ENCODE measurements around the gene GIMAP7. TPM values are rescaled to one million over a fixed set of nuclear protein-coding genes. Genes with fewer than 3 reads are reported as not detected.

The GIMAP7 gene
- 0.04 TPM for polyA plus RNA-seq (2013, experiment 1 of 2)
- polyA plus RNA-seq (2013, experiment 2 of 2) = 0.03 TPM

DNA sequence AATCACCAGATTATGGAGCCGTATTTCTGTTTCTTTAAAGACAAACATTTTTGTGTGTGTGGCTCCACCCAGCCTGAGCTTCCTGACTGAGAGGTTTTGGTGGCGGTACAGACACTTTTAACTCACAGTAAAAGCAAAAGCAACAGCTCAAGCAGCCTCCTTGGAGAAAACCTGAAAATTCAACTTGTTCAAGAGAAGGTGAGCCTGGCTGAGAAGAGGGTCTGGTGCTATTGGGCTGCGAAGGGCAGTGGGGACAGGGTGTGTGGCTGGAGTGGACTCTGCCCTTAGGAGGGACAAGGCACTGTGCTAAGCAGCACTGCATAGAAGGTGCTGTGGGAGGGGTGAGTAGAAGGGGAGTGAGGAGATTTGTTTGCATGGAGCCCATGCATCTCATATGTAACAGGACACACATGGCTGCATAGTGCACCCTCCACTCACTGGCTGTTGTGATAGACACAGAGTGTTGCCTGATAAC lies at the start of gene GIMAP7:
GIMAP7 (plus strand) TSS at position 125 of the 475 bp plus-strand sequence. CDS start 5,103 bp downstream, outside the sequence.
- H3K4me1 ChIP-seq (ENCODE audit: control insufficient read depth, low read depth, low read length) = no peaks in the 10 kb centered on the region
- H3K27me3 ChIP-seq (ENCODE audit: insufficient read depth, low read length, poor library complexity) = no peaks in the 10 kb centered on the region
- no peak within 1 kb of the TSS for H2AK5ac ChIP-seq (ENCODE audit: low read length)
- no peak within 1 kb of the TSS for H3K4me3 ChIP-seq (ENCODE audit: low read length)
- DNase-seq = no peak
- H3K9ac ChIP-seq (ENCODE audit: low read length) = no peak within 1 kb of the TSS
- H2BK15ac ChIP-seq (replicated peaks; ENCODE audit: low read depth) = no peak within 1 kb of the TSS
- H3K36me3 ChIP-seq (ENCODE audit: control insufficient read depth, insufficient read depth, low read length) = no peaks in the 10 kb centered on the region
- H3K18ac ChIP-seq (ENCODE audit: low read length) = no peak within 1 kb of the TSS
- no peaks in the 10 kb centered on the region for H3K79me2 ChIP-seq (ENCODE audit: control insufficient read depth, insufficient read depth, low read length)
- no peaks in the 10 kb centered on the region for H3K79me1 ChIP-seq (ENCODE audit: low read length)
- no peak within 1 kb of the TSS for H2BK120ac ChIP-seq (ENCODE audit: low read depth, low read length)
- no peak within 1 kb of the TSS for H3K27ac ChIP-seq (ENCODE audit: low read depth, low read length)
- no peak within 1 kb of the TSS for H4K8ac ChIP-seq (ENCODE audit: low read depth, low read length)
- H3K56ac ChIP-seq (ENCODE audit: low read length) = no peak within 1 kb of the TSS
- no peak within 1 kb of the TSS for H4K5ac ChIP-seq (ENCODE audit: low read length)
- H3K23ac ChIP-seq (ENCODE audit: low read length) = no peak within 1 kb of the TSS
- no peak within 1 kb of the TSS for H3K4ac ChIP-seq (ENCODE audit: low read depth, low read length)
- no peak within 1 kb of the TSS for H3K4me2 ChIP-seq (ENCODE audit: low read length)
- H2BK5ac ChIP-seq (ENCODE audit: low read length) = no peak within 1 kb of the TSS
- no CpG with 5 or more reads among the region's 3 CpGs for WGBS (ENCODE audit: extremely low coverage, insufficient coverage, low lambda C conversion rate)

DNA sequence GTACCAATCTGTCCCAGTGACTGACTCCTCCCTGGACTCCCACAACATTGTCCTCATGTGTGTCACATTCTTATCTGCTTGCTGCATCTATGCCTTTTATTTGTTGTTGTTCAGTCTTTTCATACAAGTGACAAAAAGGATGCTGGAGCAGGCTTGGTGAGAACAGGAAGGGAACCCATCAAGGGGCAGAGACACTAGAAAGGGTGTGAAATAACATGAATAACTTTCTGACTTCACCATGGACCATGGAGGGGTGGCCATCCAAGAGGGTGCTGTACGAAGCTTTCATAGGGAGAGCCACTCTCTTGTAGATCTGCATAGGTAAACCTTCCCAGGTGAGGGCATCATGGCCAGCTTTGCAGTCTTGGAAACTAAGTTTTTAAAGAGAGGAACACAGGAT lies 49.7 kb upstream of the GIMAP7 start:
- Histone ChIP-seq H3K23ac (ENCODE audit: low read length) (no peak overlapping the region), H3K56ac (ENCODE audit: low read length) (no peak overlapping the region), H4K5ac (ENCODE audit: low read length) (no peak overlapping the region), H3K4me1 (ENCODE audit: control insufficient read depth, low read depth, low read length) (no peaks in the 10 kb centered on the region), H4K8ac (ENCODE audit: low read depth, low read length) (no peak overlapping the region), H2BK15ac (replicated peaks; ENCODE audit: low read depth) (no peak overlapping the region), H2AK5ac (ENCODE audit: low read length) (no peak overlapping the region), H3K4ac (ENCODE audit: low read depth, low read length) (no peak overlapping the region), H3K79me2 (ENCODE audit: control insufficient read depth, insufficient read depth, low read length) (no peaks in the 10 kb centered on the region), H3K36me3 (ENCODE audit: control insufficient read depth, insufficient read depth, low read length) (no peaks in the 10 kb centered on the region), H3K9ac (ENCODE audit: low read length) (no peak overlapping the region), H3K4me2 (ENCODE audit: low read length) (no peak overlapping the region), H3K18ac (ENCODE audit: low read length) (no peak overlapping the region), H2BK5ac (ENCODE audit: low read length) (no peak overlapping the region), H3K27ac (ENCODE audit: low read depth, low read length) (no peak overlapping the region), H2BK120ac (ENCODE audit: low read depth, low read length) (no peak overlapping the region), H3K27me3 (ENCODE audit: insufficient read depth, low read length, poor library complexity) (no peaks in the 10 kb centered on the region), H3K4me3 (ENCODE audit: low read length) (no peak overlapping the region), H3K79me1 (ENCODE audit: low read length) (no peaks in the 10 kb centered on the region)
- no CpG with 5 or more reads among the region's 1 CpG for WGBS (ENCODE audit: extremely low coverage, insufficient coverage, low lambda C conversion rate)
- no peak for DNase-seq

DNA sequence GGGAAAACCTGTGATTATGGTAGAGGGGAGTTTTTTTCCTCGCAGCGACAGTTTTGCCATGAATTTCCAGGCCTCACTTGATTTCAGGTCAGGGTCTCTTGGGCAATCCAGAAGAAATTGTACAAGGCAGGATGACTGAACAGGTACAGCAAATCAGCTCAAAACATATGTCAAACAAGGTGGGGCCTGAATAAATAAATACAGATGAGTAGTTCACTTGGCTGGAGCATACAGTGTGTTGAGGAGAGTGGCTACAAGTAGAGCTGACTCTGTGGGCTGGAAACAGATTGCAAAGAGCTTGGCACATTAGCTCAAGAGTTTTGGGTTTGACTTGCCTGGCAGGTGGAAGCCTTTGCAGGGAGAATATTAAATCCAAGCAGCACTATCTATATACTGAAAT lies 49.3 kb upstream of the GIMAP7 start:
- WGBS (ENCODE audit: extremely low coverage, insufficient coverage, low lambda C conversion rate) = no CpG with 5 or more reads among the region's 2 CpGs
- no peak overlapping the region for H4K5ac ChIP-seq (ENCODE audit: low read length)
- no peak overlapping the region for H3K4ac ChIP-seq (ENCODE audit: low read depth, low read length)
- DNase-seq = no peak
- H3K23ac ChIP-seq (ENCODE audit: low read length) = no peak overlapping the region
- H4K8ac ChIP-seq (ENCODE audit: low read depth, low read length) = no peak overlapping the region
- H3K27me3 ChIP-seq (ENCODE audit: insufficient read depth, low read length, poor library complexity) = no peaks in the 10 kb centered on the region
- no peak overlapping the region for H3K18ac ChIP-seq (ENCODE audit: low read length)
- no peak overlapping the region for H3K9ac ChIP-seq (ENCODE audit: low read length)
- no peak overlapping the region for H3K56ac ChIP-seq (ENCODE audit: low read length)
- H3K79me1 ChIP-seq (ENCODE audit: low read length) = no peaks in the 10 kb centered on the region
- H3K4me1 ChIP-seq (ENCODE audit: control insufficient read depth, low read depth, low read length) = no peaks in the 10 kb centered on the region
- no peak overlapping the region for H3K4me3 ChIP-seq (ENCODE audit: low read length)
- no peaks in the 10 kb centered on the region for H3K79me2 ChIP-seq (ENCODE audit: control insufficient read depth, insufficient read depth, low read length)
- no peak overlapping the region for H2BK15ac ChIP-seq (replicated peaks; ENCODE audit: low read depth)
- H3K36me3 ChIP-seq (ENCODE audit: control insufficient read depth, insufficient read depth, low read length) = no peaks in the 10 kb centered on the region
- H2AK5ac ChIP-seq (ENCODE audit: low read length) = no peak overlapping the region
- no peak overlapping the region for H2BK120ac ChIP-seq (ENCODE audit: low read depth, low read length)
- H2BK5ac ChIP-seq (ENCODE audit: low read length) = no peak overlapping the region
- H3K4me2 ChIP-seq (ENCODE audit: low read length) = no peak overlapping the region
- no peak overlapping the region for H3K27ac ChIP-seq (ENCODE audit: low read depth, low read length)

- H4K5ac ChIP-seq (ENCODE audit: low read length) = no peak overlapping the region
- no peak overlapping the region for H3K4ac ChIP-seq (ENCODE audit: low read depth, low read length)
- no peak overlapping the region for H2BK15ac ChIP-seq (replicated peaks; ENCODE audit: low read depth)
- H3K27me3 ChIP-seq (ENCODE audit: insufficient read depth, low read length, poor library complexity) = no peaks in the 10 kb centered on the region
- H3K9ac ChIP-seq (ENCODE audit: low read length) = no peak overlapping the region
- no peak overlapping the region for H2AK5ac ChIP-seq (ENCODE audit: low read length)
- H2BK5ac ChIP-seq (ENCODE audit: low read length) = no peak overlapping the region
- no peak overlapping the region for H3K4me3 ChIP-seq (ENCODE audit: low read length)
- H4K8ac ChIP-seq (ENCODE audit: low read depth, low read length) = no peak overlapping the region
- no peak overlapping the region for H2BK120ac ChIP-seq (ENCODE audit: low read depth, low read length)
- H3K56ac ChIP-seq (ENCODE audit: low read length) = no peak overlapping the region
- no peaks in the 10 kb centered on the region for H3K79me1 ChIP-seq (ENCODE audit: low read length)
- H3K4me2 ChIP-seq (ENCODE audit: low read length) = no peak overlapping the region
- no peak overlapping the region for H3K18ac ChIP-seq (ENCODE audit: low read length)
- no peaks in the 10 kb centered on the region for H3K4me1 ChIP-seq (ENCODE audit: control insufficient read depth, low read depth, low read length)
- no peaks in the 10 kb centered on the region for H3K79me2 ChIP-seq (ENCODE audit: control insufficient read depth, insufficient read depth, low read length)
- no peak for DNase-seq
- no peak overlapping the region for H3K23ac ChIP-seq (ENCODE audit: low read length)
- no peaks in the 10 kb centered on the region for H3K36me3 ChIP-seq (ENCODE audit: control insufficient read depth, insufficient read depth, low read length)
- no CpG with 5 or more reads among the region's 6 CpGs for WGBS (ENCODE audit: extremely low coverage, insufficient coverage, low lambda C conversion rate)
- H3K27ac ChIP-seq (ENCODE audit: low read depth, low read length) = no peak overlapping the region
These were observed 48.2 kb upstream of the GIMAP7 start for GRCh38 chr7:150466477-150466876.

DNA sequence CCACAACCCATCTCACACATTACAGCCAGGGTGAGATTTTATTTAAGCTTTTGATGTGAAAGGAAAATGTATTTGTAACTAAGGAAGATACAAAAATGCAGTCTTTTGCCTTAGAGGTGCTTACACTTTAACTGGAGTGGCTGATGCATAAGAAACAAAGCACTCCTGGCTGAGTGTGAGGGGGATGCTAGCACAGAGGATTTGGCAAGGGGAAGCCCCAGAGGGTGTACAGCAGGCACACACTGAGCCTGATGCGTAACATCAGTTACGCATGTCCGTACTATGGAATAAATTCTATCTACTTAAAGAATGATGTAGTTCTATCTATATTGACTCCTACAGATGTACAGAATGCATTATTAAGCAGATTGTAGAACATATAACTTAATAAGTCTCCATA lies 46.4 kb upstream of the GIMAP7 start:
- Histone ChIP-seq H3K18ac (ENCODE audit: low read length) (no peak overlapping the region), H3K9ac (ENCODE audit: low read length) (no peak overlapping the region), H3K27ac (ENCODE audit: low read depth, low read length) (no peak overlapping the region), H4K5ac (ENCODE audit: low read length) (no peak overlapping the region), H3K23ac (ENCODE audit: low read length) (no peak overlapping the region), H3K36me3 (ENCODE audit: control insufficient read depth, insufficient read depth, low read length) (no peaks in the 10 kb centered on the region), H3K4me2 (ENCODE audit: low read length) (no peak overlapping the region), H2BK120ac (ENCODE audit: low read depth, low read length) (no peak overlapping the region), H3K4ac (ENCODE audit: low read depth, low read length) (no peak overlapping the region), H3K27me3 (ENCODE audit: insufficient read depth, low read length, poor library complexity) (no peaks in the 10 kb centered on the region), H2AK5ac (ENCODE audit: low read length) (no peak overlapping the region), H3K79me2 (ENCODE audit: control insufficient read depth, insufficient read depth, low read length) (no peaks in the 10 kb centered on the region), H3K4me3 (ENCODE audit: low read length) (no peak overlapping the region), H3K79me1 (ENCODE audit: low read length) (no peaks in the 10 kb centered on the region), H2BK15ac (replicated peaks; ENCODE audit: low read depth) (no peak overlapping the region), H2BK5ac (ENCODE audit: low read length) (no peak overlapping the region), H3K56ac (ENCODE audit: low read length) (no peak overlapping the region), H3K4me1 (ENCODE audit: control insufficient read depth, low read depth, low read length) (no peaks in the 10 kb centered on the region), H4K8ac (ENCODE audit: low read depth, low read length) (no peak overlapping the region)
- no peak for DNase-seq
- WGBS (ENCODE audit: extremely low coverage, insufficient coverage, low lambda C conversion rate) = no CpG with 5 or more reads among the region's 3 CpGs

- no peak overlapping the region for H3K18ac ChIP-seq (ENCODE audit: low read length)
- DNase-seq = no peak
- WGBS (ENCODE audit: extremely low coverage, insufficient coverage, low lambda C conversion rate) = no CpG with 5 or more reads among the region's 5 CpGs
- H3K4me1 ChIP-seq (ENCODE audit: control insufficient read depth, low read depth, low read length) = no peaks in the 10 kb centered on the region
- H2AK5ac ChIP-seq (ENCODE audit: low read length) = no peak overlapping the region
- no peak overlapping the region for H2BK120ac ChIP-seq (ENCODE audit: low read depth, low read length)
- no peaks in the 10 kb centered on the region for H3K79me1 ChIP-seq (ENCODE audit: low read length)
- H3K79me2 ChIP-seq (ENCODE audit: control insufficient read depth, insufficient read depth, low read length) = no peaks in the 10 kb centered on the region
- no peaks in the 10 kb centered on the region for H3K36me3 ChIP-seq (ENCODE audit: control insufficient read depth, insufficient read depth, low read length)
- H2BK5ac ChIP-seq (ENCODE audit: low read length) = no peak overlapping the region
- H3K4me3 ChIP-seq (ENCODE audit: low read length) = no peak overlapping the region
- H3K4me2 ChIP-seq (ENCODE audit: low read length) = no peak overlapping the region
- no peak overlapping the region for H3K56ac ChIP-seq (ENCODE audit: low read length)
- H3K4ac ChIP-seq (ENCODE audit: low read depth, low read length) = no peak overlapping the region
- H2BK15ac ChIP-seq (replicated peaks; ENCODE audit: low read depth) = no peak overlapping the region
- H3K27me3 ChIP-seq (ENCODE audit: insufficient read depth, low read length, poor library complexity) = no peaks in the 10 kb centered on the region
- H3K9ac ChIP-seq (ENCODE audit: low read length) = no peak overlapping the region
- H4K5ac ChIP-seq (ENCODE audit: low read length) = no peak overlapping the region
- H3K27ac ChIP-seq (ENCODE audit: low read depth, low read length) = no peak overlapping the region
- H3K23ac ChIP-seq (ENCODE audit: low read length) = no peak overlapping the region
- H4K8ac ChIP-seq (ENCODE audit: low read depth, low read length) = no peak overlapping the region
These were observed 42.8 kb upstream of the GIMAP7 start for GRCh38 chr7:150471886-150472285.

Measured in mesendoderm (in vitro differentiated cells).